GM12878 (cell line): ENCODE results near the gene SVBP. TPM values are rescaled to one million over a fixed set of nuclear protein-coding genes. Genes with fewer than 3 reads are reported as not detected.

Experiments
- ATAC-seq: fragments of 200-7000 bp; cut with Tn5 transposase; 3 replicates; pipeline ENCODE4 v1.9.1; 2020; ENCODE audit warnings: mild to moderate bottlenecking, moderate library complexity
- BruUV-seq: library from RNA; stranded (reverse); fragments of 400-500 nt; replicated peaks from 2 replicates; lab custom pipeline; 2021; lab: Mats Ljungman, UMichigan
- CTCF ChIA-PET: fragments of 300-600 bp; sonication (Branson Sonifier 250); formaldehyde crosslinking; extraction: SDS; loops from one replicate; lab custom pipeline; 2021; ENCODE audit warnings: inconsistent platforms; lab: Yijun Ruan, JAX
- POLR2A ChIA-PET: fragments of 350-600 bp; formaldehyde crosslinking; extraction: SDS; loops from one replicate; lab custom pipeline; 2021; ENCODE audit warnings: inconsistent platforms; lab: Charles Lee
- RAD21 ChIA-PET: fragments of 300-600 bp; sonication (Branson Sonifier 250); formaldehyde crosslinking; loops from one replicate; lab custom pipeline; 2023; ENCODE audit warnings: antibody characterized with exemption; ENCODE audit not compliant: unreplicated experiment; lab: Charles Lee
- SMC1A ChIA-PET: fragments of 300-600 bp; sonication (Branson Sonifier 250); formaldehyde crosslinking; loops from one replicate; lab custom pipeline; 2023; ENCODE audit not compliant: unreplicated experiment, uncharacterized antibody; lab: Charles Lee
- DNase-seq: peaks from one replicate; pipeline ENCODE4 v3.0.0-alpha.2; 2011; ENCODE audit warnings: low read depth, low spot score
- FAIRE-seq: peaks from 3 replicates; lab custom pipeline; 2011; peaks lifted over from hg19 to GRCh38; lab: Jason Lieb, UNC
- H2AFZ ChIP-seq: 2 replicates; pipeline ENCODE4 v1.6.0; 2011; ENCODE audit warnings: low read depth, low read length, control low read depth; ENCODE audit not compliant: control insufficient read depth
- H3K27ac ChIP-seq: 2 replicates; pipeline ENCODE4 v1.5.1; 2011; ENCODE audit warnings: control low read depth; ENCODE audit not compliant: control insufficient read depth, insufficient read depth
- H3K27me3 ChIP-seq, 2 experiments: replicated peaks in 1 of 2; 2 replicates each; pipeline versions ENCODE4 v1.6.0 to v1.6.1; 2011; ENCODE audit warnings: low read length in 1 of 2; ENCODE audit not compliant: control insufficient read depth in 2 of 2, insufficient read depth in 2 of 2
- H3K36me3 ChIP-seq, 2 experiments: 2 replicates each; pipeline ENCODE4 v1.5.1; 2011; ENCODE audit warnings: low read length in 1 of 2; ENCODE audit not compliant: control insufficient read depth in 2 of 2, insufficient read depth in 2 of 2
- H3K4me1 ChIP-seq: 2 replicates; pipeline ENCODE4 v1.6.1; 2011; ENCODE audit warnings: mild to moderate bottlenecking, low read length, moderate library complexity, mixed read lengths; ENCODE audit not compliant: control insufficient read depth, insufficient read depth
- H3K4me2 ChIP-seq: 2 replicates; pipeline ENCODE4 v1.6.0; 2011; ENCODE audit warnings: control low read depth; ENCODE audit not compliant: control insufficient read depth, insufficient read depth
- H3K4me3 ChIP-seq: fragments of 200-600 bp; sonication (generic); 2 replicates; pipeline ENCODE4 v1.5.1; 2016
- H3K79me2 ChIP-seq: 2 replicates; pipeline ENCODE4 v1.6.0; 2011; ENCODE audit warnings: low read length; ENCODE audit not compliant: control insufficient read depth, insufficient read depth
- H3K9ac ChIP-seq: 2 replicates; pipeline ENCODE4 v1.8.0; 2011; ENCODE audit warnings: low read length, control low read depth, mixed read lengths; ENCODE audit not compliant: control insufficient read depth, insufficient read depth
- H3K9me3 ChIP-seq: replicated peaks from 3 replicates; pipeline ENCODE4 v1.5.1; 2011; ENCODE audit warnings: mild to moderate bottlenecking, low read length; ENCODE audit not compliant: control insufficient read depth, insufficient read depth
- H4K20me1 ChIP-seq: 2 replicates; pipeline ENCODE4 v1.6.0; 2011; ENCODE audit not compliant: control insufficient read depth, insufficient read depth
- BACH1 ChIP-seq: fragments of 450-650 bp; IDR thresholded peaks from 2 replicates; pipeline ENCODE4 v1.6.1; 2017; ENCODE audit warnings: mild to moderate bottlenecking, borderline replicate concordance
- BMI1 ChIP-seq: fragments of 450-650 bp; IDR thresholded peaks from 2 replicates; pipeline ENCODE4 v1.6.1; 2016; ENCODE audit warnings: mild to moderate bottlenecking, moderate library complexity, borderline replicate concordance
- CBFB ChIP-seq: IDR thresholded peaks from 2 replicates; pipeline ENCODE4 v1.6.1; 2016; ENCODE audit warnings: antibody characterized with exemption, low read depth
- CHD4 ChIP-seq: fragments of 200-600 bp; sonication (generic); IDR thresholded peaks from 2 replicates; pipeline ENCODE4 v1.6.1; 2016; ENCODE audit warnings: mild to moderate bottlenecking
- DPF2 ChIP-seq: fragments of 450-650 bp; IDR thresholded peaks from 2 replicates; pipeline ENCODE4 v1.6.1; 2017; ENCODE audit warnings: mild to moderate bottlenecking
- NFIC ChIP-seq: IDR thresholded peaks from 2 replicates; pipeline ENCODE4 v1.6.1; 2012; ENCODE audit warnings: low read depth, mild to moderate bottlenecking, inconsistent platforms, low read length, moderate library complexity
- NR2C1 ChIP-seq: fragments of 450-650 bp; IDR thresholded peaks from 2 replicates; pipeline ENCODE4 v1.6.1; 2017; ENCODE audit warnings: antibody characterized with exemption, mild to moderate bottlenecking, moderate library complexity
- NRF1 ChIP-seq: conservative IDR thresholded peaks from 2 replicates; pipeline ENCODE4 v1.6.1; 2011; ENCODE audit warnings: mild to moderate bottlenecking, low read depth, low read length, improper control_type of control experiment
- RELA ChIP-seq: fragments of 450-650 bp; IDR thresholded peaks from 2 replicates; pipeline ENCODE4 v1.8.0; 2014; ENCODE audit warnings: borderline replicate concordance; ENCODE audit not compliant: partially characterized antibody
- SMC3 ChIP-seq: IDR thresholded peaks from 2 replicates; pipeline ENCODE4 v1.6.1; 2011; ENCODE audit warnings: low read length, improper control_type of control experiment, borderline replicate concordance
- TCF12 ChIP-seq: IDR thresholded peaks from 2 replicates; pipeline ENCODE4 v1.6.1; 2011; ENCODE audit warnings: low read depth, mild to moderate bottlenecking, low read length
- TCF7 ChIP-seq: IDR thresholded peaks from 2 replicates; pipeline ENCODE4 v1.6.1; 2014; ENCODE audit warnings: antibody characterized with exemption, borderline replicate concordance
- ZNF274 ChIP-seq: IDR thresholded peaks from one replicate; pipeline ENCODE4 v1.8.0; 2011; ENCODE audit not compliant: insufficient read length, insufficient read depth
- in situ Hi-C: fragments of 300-500 bp; cut with MboI; formaldehyde crosslinking; loops from 9 replicates; pipeline ENCODE4 v1.14.3; 2018; ENCODE audit warnings: mixed read lengths
- intact Hi-C: fragments of 100-400 bp; cut with micrococcal nuclease; formaldehyde crosslinking; loops from one replicate; pipeline ENCODE4 v1.14.2; 2022; ENCODE audit not compliant: unreplicated experiment
- polyA plus RNA-seq, 11 experiments: library from polyadenylated mRNA; depleted of rRNA in 4 of 11; unstranded in 6 of 11; stranded (reverse) in 5 of 11; fragments of >200 nt; fragmentation: Nextera tagmentation in 4 of 11; fragmentation: Illumina TruSeq in 1 of 11; extraction: Ambion mirVana in 4 of 11; extraction: Trizol in 1 of 11; gene quantifications; 1 replicate in 1 of 11; 2 replicates in 10 of 11; pipeline versions ENCODE4 v1.2.1 to v1.2.3, GENCODE V29; 2011 to 2016; ENCODE audit warnings: inconsistent platforms in 2 of 11, missing spikeins in 2 of 11, low read depth in 1 of 11
- total RNA-seq, 4 experiments: library from RNA; depleted of rRNA in 3 of 4; stranded (reverse); fragments of >200 nt in 3 of 4; fragmentation: Illumina TruSeq in 1 of 4; extraction: Trizol in 1 of 4; gene quantifications; 2 replicates each; pipeline versions ENCODE4 v1.2.1 to v1.2.3, GENCODE V29; 2013 to 2021
- TF ChIP-seq, protein P1 (sequence below): fragments of 450-650 bp; IDR thresholded peaks from 2 replicates; pipeline ENCODE4 v1.6.1; 2018; ENCODE audit warnings: mild to moderate bottlenecking, low read depth, moderate library complexity; ENCODE audit not compliant: partially characterized antibody
- TF ChIP-seq, protein P2 (sequence below): IDR thresholded peaks from 2 replicates; pipeline ENCODE4 v1.6.1; 2011; ENCODE audit warnings: mild to moderate bottlenecking, low read depth, low read length, moderate library complexity; ENCODE audit not compliant: insufficient replicate concordance
- TF ChIP-seq, protein P3 (sequence below): IDR thresholded peaks from 2 replicates; pipeline ENCODE4 v1.6.1; 2012; ENCODE audit warnings: low read depth, low read length, improper control_type of control experiment

Gene SVBP
- total and polyA plus RNA-seq, 10 of the 15 experiments (the other 5 are each of a cell fraction or from before 2014, with no cell fraction given) = 12.6 to 29.5 (median 19.8) TPM

DNA sequence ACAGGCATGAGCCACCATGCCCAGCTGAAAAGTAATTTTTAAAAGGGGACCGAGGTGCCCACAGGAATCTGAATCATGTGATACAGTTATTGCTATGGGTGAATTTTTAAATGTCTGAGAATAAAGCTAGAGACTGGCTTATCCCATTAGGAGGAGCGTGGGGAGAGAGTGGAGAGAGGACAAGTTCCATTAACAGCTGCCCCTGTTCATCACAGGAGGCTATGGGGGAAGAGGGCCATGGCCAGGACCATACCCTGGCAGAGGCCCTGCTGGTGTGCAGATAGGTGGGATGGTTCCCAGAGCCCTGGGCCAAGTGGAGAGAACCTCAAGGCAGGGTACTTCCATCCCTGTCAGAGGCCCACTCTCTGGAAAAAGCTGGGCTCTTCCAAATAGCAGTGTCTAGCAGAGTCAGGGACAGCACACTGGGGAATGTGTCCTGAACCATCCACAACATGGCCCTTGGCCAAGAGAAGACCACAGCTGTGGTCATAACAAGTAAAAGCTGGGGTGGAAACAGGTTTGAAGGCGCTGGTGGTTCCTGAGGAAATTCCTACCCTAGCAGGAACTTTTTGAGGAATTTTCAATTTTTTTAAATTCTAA, 15.5 kb upstream of the SVBP start (continued):
- TF ChIP-seq, protein P1, sequence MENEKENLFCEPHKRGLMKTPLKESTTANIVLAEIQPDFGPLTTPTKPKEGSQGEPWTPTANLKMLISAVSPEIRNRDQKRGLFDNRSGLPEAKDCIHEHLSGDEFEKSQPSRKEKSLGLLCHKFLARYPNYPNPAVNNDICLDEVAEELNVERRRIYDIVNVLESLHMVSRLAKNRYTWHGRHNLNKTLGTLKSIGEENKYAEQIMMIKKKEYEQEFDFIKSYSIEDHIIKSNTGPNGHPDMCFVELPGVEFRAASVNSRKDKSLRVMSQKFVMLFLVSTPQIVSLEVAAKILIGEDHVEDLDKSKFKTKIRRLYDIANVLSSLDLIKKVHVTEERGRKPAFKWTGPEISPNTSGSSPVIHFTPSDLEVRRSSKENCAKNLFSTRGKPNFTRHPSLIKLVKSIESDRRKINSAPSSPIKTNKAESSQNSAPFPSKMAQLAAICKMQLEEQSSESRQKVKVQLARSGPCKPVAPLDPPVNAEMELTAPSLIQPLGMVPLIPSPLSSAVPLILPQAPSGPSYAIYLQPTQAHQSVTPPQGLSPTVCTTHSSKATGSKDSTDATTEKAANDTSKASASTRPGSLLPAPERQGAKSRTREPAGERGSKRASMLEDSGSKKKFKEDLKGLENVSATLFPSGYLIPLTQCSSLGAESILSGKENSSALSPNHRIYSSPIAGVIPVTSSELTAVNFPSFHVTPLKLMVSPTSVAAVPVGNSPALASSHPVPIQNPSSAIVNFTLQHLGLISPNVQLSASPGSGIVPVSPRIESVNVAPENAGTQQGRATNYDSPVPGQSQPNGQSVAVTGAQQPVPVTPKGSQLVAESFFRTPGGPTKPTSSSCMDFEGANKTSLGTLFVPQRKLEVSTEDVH = no peak
- TF ChIP-seq CBFB = no peak
- TF ChIP-seq NRF1 = no peak
- no peak for TF ChIP-seq NFIC
- TF ChIP-seq, protein P2, sequence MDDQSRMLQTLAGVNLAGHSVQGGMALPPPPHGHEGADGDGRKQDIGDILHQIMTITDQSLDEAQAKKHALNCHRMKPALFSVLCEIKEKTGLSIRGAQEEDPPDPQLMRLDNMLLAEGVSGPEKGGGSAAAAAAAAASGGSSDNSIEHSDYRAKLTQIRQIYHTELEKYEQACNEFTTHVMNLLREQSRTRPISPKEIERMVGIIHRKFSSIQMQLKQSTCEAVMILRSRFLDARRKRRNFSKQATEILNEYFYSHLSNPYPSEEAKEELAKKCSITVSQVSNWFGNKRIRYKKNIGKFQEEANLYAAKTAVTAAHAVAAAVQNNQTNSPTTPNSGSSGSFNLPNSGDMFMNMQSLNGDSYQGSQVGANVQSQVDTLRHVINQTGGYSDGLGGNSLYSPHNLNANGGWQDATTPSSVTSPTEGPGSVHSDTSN = no peak
- TF ChIP-seq RELA = no peak

DNA sequence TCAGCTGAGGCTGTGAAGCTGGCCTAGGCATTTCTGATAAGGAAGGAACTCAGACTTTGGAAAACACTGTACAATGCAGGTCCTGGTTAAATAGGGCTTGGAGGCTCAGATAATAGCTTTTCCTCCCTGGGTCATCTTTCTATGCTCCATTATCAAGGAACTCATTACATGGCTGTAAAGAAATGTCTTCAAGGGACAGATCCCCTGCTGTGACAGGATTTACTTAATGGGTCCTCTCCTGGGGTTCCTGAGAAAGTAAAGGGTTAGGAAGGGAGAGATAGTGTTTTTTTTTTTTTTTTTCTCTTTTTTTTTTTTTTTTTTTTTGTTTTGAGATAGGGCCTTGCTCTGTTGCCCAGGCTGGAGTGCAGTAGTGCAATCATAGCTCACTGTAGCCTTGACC, 14.1 kb upstream of the SVBP start:
- intact Hi-C loops = no loop called here
- Histone ChIP-seq H3K27me3 (no peaks in the 10 kb centered on the region), H3K36me3 (no peaks in the 10 kb centered on the region), H3K4me3 (no peak overlapping the region), H3K27ac (no peak overlapping the region), H3K4me2 (no peak overlapping the region), H3K9me3 (no peaks in the 10 kb centered on the region), H3K4me1 (no peaks in the 10 kb centered on the region), H4K20me1 (no peaks in the 10 kb centered on the region), H3K9ac (no peak overlapping the region), H3K79me2 (no peaks in the 10 kb centered on the region), H2AFZ (no peak overlapping the region)
- no peak for ATAC-seq
- in situ Hi-C loops = no loop called here
- TF ChIP-seq ZNF274 (no peak), SMC3 (no peak), TCF12 (no peak), DPF2 (no peak), NR2C1 (no peak), NRF1 (no peak), CHD4 (no peak), TCF7 (no peak), BACH1 (no peak), BMI1 (no peak)
- TF ChIP-seq, protein P3, sequence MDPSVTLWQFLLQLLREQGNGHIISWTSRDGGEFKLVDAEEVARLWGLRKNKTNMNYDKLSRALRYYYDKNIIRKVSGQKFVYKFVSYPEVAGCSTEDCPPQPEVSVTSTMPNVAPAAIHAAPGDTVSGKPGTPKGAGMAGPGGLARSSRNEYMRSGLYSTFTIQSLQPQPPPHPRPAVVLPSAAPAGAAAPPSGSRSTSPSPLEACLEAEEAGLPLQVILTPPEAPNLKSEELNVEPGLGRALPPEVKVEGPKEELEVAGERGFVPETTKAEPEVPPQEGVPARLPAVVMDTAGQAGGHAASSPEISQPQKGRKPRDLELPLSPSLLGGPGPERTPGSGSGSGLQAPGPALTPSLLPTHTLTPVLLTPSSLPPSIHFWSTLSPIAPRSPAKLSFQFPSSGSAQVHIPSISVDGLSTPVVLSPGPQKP = no peak
- POLR2A ChIA-PET = interaction anchor here (1.0 kb wide), 1 partner anchor 10 kb away, joined by 5 read pairs; no protein-coding TSS in a partner anchor
- BruUV-seq = no TSS peak
- CTCF ChIA-PET = interaction anchor here (1.3 kb wide), 1 partner anchor 15 kb away, joined by 3 read pairs; the partner anchor contains the start of gene ZNF691
- RAD21 ChIA-PET = interaction anchor here (0.5 kb wide), 1 partner anchor 44 kb away, joined by 3 read pairs; no protein-coding TSS in a partner anchor
- SMC1A ChIA-PET = no interaction called here
- no peak for FAIRE-seq
- DNase-seq = no peak
